ENCODE measurements around the gene GYPC.

The GYPC gene

GRCh38 chr2:126652323-126652891 is 3.6 kb upstream of the GYPC start:
- DNase-seq, result no peak

GRCh38 chr2:126653109-126653508 is 2.8 kb upstream of the GYPC start:
- no peak for DNase-seq

- DNase-seq, result no peak
Measured at GRCh38 chr2:126653761-126654160, 2.2 kb upstream of the GYPC start.

GRCh38 chr2:126655051-126655450 is 907 bp upstream of the GYPC start:
- no peak for DNase-seq

GRCh38 chr2:126656431-126657147 is 631 bp downstream of the GYPC start:
- DNase-seq, result no peak

GRCh38 chr2:126657148-126657635 is 1.2 kb downstream of the GYPC start:
- DNase-seq, result peak in 1 of 2 experiments; percentile 4

GRCh38 chr2:126657636-126658318 is 1.8 kb downstream of the GYPC start:
- DNase-seq, result peak; percentile 38 to 42

- DNase-seq, result no peak
Measured at GRCh38 chr2:126658319-126658904, 2.5 kb downstream of the GYPC start.

- DNase-seq, result no peak
Measured at GRCh38 chr2:126658905-126659561, 3.1 kb downstream of the GYPC start.

GRCh38 chr2:126659562-126660467 is 3.9 kb downstream of the GYPC start:
- DNase-seq, result no peak

- no peak for DNase-seq
Measured at GRCh38 chr2:126660971-126661370, 5.0 kb downstream of the GYPC start.

- DNase-seq, result no peak
Measured at GRCh38 chr2:126661702-126662500, 5.9 kb downstream of the GYPC start.

GRCh38 chr2:126662621-126663020 is 6.7 kb downstream of the GYPC start:
- DNase-seq, result no peak

GRCh38 chr2:126663184-126663963 is 7.4 kb downstream of the GYPC start:
- DNase-seq, result no peak

- no peak for DNase-seq
Measured at GRCh38 chr2:126664234-126664633, 8.3 kb downstream of the GYPC start.

- DNase-seq, result no peak
Measured at GRCh38 chr2:126664639-126665038, 8.7 kb downstream of the GYPC start.

GRCh38 chr2:126665483-126665882 is 9.5 kb downstream of the GYPC start:
- no peak for DNase-seq

- DNase-seq, result no peak
Measured at GRCh38 chr2:126668254-126668653, 12.3 kb downstream of the GYPC start.

GRCh38 chr2:126669772-126670171 is 13.8 kb downstream of the GYPC start:
- DNase-seq, result no peak

- DNase-seq, result no peak
Measured at GRCh38 chr2:126671488-126671887, 15.5 kb downstream of the GYPC start.
